NCI-H510A treated with DMSO at 0.1 percent for 48 hours (cell line): ENCODE measurements around the gene ZCCHC24.

Source experiments
- DNase-seq: peaks from one replicate; lab custom pipeline; 2025; lab: John Stamatoyannopoulos, UW

The ZCCHC24 gene

DNA sequence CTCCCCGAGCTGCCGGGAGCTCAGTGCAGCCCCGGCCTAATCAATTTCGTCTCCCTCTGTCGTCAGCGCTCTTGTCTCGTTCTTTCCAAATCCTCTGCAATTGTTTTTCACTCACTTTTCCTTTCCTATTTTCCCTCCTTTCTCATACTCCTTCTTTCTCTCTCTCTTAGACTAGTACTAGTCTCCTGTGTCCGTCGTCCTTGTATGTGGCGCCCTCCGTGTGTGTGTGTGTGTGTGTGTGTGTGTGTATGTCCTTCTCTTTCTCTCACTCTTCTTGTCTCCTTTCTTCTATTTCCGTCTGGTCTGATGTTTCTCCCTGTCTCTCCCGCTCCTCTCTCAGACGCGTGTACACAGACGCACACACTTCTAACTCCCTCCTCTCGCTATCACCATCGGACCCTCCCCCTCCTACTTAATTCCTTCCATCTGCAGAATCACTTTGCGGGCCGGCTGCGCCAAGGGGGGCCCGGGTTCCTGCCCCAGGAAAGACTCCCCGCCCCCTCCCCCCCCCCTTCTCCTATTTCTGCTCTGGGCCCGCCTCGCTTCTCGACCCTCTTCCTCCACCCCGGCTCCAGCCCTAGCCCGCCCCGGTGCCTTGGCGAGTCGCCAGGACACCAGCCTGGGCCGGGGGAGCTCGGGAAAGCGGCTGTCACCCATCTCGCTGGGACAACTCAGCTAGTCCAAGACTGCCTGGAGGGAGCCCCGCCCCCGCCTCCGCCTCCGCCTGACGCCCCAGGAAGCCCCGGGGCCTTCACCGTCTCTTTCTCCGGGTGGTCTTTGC lies 743 bp upstream of the ZCCHC24 start:
- peak; percentile 67 for DNase-seq

DNA sequence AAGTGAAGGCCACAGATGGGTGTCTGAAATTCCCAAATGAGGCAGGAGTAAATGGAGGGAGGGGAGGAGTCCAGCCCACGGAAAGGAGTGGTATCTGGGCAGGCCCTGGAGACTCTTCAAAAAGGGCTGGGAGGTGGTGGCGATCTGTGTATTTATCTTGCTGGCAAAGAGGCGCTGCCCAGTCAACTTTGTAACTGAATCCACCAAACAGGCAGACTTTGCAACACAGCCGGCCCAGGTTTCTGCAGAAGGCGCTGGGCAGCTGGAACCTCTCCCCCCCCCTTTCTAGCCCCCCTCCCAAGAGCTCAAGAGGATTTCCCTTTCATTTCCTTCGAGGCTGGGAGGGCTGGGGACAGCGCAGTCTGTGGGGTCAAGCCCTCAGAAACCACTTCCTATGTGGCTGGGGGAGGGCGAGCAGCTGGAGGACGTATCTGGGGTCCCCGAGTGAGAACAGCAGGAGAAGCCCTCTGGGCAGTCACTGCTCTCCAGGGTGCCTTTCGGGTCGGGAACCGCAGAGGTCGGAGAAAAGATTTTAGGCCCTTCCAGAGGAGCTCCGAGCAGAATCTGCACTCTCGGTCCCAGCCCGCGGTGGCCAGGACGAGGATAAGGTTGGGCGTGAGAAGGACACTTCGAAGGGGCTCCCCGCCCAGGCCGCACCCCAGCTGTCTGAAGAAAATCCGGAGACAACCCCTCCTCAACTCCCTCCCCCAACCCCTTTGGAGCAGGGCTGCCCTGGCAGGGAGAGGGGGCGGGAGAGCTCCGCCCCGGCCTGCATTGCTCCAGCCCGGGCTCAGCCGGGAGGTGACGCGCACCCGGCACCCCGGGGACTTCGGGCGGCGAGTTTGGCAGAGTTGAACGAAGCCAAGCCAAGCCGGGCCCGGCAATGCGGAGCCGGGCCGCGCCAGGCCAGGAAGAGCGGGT lies 965 bp downstream of the ZCCHC24 start:
- peak; percentile 65 for DNase-seq

DNA sequence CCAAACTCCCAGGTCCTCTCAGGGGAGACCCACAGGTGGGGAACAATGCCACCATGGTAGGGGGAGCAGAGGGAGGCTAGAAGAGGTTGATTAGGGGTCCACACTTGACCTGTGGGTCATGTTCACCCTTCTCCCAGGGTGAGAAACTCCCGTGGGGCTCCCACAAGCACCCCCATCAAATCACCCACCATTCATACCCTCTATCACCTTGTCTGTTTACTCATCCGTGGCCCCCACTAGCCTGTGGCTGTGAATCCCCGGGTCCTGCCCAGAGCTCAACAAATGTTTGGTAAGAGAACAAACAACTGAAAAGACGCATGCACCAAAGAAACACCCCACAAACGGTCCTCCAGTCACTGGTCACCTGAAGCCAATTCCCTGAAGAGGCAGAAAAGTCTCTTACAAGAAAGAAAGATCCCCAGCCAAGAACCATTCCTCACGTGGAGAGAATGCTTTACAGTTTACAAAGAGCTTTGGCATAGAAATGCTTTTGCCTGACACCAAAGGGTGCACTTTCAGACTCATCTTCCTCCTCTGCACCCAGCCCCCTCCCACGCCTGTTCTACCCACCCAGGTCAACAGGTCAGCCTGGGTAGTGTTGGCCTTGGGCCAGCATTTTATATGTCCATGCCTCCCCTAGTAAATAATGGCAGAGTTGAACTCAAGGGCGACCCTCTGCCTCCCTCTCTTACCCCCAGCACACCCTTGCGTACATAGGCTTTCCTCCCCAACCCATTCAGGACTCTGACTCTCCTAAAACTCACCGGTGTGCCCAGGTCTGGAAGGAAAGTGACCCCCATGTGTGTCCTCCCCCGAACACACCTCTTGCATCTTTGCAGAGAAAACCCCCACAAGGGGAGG lies 1.9 kb downstream of the ZCCHC24 start:
- DNase-seq = no peak

DNA sequence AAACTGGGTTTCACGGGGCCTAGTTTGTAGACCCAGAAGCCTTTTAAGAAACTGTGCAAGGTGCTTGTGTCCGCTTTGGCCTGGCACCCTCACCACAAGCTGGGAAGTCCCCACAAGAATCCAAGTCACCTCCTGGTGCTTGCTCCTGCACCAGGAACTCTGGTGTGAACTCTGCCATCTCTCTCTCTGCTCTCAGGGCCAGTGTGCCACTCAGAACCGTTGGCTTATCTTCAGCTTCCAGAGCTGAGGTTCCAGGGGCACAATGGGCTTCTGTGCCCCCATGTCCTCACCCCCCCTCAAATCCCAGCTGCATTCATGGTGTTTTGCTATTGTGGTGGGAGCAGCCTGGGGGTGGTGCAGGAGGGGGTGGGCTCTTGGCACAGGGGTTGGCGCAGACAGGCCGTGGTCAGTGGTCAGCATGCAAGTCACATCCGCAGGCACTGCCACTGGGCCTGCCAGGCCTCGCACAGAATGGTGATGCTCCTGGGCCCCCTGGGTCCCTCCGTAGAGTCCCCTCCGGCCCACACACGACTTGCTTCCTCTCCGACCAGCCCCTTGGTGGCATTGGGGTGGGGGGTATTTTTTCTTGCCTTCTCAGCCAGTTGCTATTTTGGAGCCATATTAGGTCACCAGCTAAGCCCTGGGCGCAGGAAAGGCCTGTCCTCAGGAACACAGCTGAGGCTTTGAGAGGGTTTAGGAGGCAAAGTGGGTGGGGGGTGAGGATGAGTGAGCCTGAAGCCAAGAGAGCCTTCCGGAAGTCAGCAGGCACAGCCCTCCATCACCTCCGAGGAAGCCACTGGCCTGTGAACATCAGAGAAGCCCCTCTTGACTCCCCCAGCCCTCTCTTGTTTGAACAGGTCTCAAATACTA lies 3.0 kb downstream of the ZCCHC24 start:
- no peak for DNase-seq

DNA sequence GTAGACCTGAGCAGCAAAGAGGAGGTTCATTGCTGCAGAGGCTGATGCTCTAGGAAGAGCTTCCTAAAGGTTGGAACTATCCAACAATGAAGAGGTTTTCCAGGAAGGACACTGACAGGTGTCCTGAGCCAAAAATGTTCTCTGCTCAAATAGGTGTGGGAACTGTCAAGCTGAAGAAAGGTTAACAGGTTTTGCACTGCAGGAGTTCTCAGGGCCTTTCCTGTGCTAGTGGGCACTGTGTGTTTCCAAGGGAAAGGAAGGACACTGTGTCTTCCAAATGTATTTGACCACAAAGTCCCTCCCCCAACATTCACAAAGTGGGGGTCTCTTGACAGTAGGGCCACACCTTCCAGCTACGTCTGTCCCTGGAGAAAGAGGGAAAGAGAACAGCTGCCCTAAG lies 4.0 kb downstream of the ZCCHC24 start:
- no peak for DNase-seq

DNA sequence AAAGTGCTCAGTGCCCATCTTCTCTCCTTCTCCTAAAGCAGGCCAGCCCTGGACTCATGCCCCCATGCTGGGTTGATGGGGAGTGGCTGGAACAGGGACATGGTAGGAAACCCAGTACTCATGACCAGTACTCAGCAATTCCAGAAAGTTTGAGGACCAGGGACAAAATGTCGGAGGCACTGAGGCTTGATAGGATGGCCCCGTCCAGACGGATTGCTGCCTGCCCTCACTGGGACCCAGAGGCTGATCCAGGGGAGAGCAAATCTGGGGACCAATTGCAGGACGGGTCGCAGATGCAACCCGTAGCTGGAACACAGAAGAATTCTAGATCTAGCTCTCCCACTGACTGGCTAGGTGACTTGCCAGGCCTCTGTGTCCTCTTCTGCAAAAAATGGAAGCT lies 5.1 kb downstream of the ZCCHC24 start:
- DNase-seq = no peak

DNA sequence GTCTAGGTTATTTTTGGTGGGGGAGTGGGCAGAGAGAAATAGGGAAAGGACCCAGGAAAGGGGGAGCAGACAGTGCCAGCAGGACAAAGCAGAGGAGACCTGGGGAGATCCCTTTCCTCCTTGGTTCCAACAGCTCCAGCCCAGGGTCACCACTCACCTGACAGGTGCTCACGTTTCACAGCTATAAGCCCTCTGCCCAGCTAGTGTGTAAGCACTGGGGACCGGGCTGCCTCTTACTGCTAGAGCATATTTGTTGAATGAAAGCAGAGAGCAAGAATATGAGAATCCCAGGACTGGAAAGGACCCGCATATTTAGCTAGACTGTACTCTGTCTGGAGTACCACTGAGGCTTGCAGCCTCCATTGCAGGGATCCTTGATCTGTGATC lies 6.7 kb downstream of the ZCCHC24 start:
- no peak for DNase-seq

DNA sequence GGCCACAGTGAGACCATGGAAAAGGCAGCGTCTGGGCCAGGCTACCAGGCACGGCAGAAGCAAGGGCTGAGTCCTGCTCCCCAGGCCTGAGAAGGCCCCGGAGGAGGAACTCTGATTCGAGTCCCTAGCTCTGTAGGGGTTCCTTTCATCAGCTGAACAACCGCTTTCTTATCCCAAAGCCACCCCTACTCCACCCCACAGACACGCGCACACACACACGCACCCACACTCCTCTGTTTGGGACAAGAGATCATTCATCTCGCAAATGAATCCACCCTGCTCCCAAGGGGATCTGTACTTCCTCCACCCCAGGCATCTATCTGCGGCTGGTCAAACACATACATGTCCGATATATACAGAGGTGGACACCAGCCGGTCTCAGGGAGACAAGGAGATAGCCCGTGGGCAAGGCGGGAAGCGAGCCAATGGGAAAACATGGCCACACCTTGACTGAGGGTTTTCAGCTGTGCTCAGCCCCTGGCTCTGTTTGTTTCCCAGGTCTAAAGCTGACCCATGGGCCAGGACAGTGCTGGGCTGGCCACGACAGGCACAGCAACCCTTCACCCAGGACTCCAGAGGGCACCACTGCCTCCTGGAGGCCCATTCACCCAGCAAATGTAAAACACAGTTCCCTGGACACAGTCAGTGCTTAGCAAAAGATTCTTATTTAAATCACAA lies 7.3 kb downstream of the ZCCHC24 start:
- DNase-seq = no peak

DNA sequence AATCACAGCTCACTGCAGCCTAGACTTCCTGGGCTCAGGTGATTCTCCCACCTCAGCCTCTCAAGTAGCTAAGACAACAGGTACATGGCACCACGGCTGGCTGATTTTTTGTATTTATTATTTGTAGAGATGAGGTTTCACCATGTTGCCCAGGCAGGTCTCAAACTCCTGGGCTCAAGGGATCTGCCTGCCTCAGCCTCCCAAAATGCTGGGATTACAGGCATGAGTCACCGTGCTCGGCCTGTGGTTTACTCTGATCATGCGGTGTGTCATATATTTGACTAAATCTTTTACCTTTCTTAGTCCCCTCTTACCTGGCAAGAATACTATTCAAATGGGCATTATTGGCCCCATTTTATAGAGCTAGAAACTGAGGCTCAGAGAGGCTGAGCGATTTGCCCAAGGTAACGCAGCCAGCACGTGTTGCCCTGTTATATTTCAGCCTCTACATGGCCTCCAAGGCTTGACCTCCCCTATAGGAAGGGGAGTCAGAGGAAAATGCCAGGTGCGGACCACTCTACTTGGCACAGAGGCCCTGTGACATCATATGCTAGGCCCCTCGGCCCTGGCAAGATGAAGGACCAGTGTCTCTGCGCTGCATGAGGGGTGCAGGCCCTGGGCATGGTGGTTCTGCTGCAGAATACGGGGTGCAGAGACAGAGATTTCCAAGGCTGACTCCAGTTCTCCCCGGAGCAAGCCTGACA lies 8.2 kb downstream of the ZCCHC24 start:
- DNase-seq = no peak

DNA sequence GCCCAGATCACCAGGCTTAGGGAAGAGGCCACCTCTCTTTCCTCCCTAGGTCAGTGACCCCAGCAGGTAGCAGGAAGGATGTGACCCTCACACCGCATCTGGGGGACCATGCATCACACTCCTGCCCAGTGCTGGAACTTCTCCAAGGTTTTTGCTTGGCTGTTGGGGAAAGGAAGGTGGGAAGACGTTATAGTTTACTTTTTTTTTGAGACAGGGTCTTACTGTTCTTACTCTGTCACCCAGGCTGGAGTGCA lies 8.6 kb downstream of the ZCCHC24 start:
- DNase-seq = no peak

DNA sequence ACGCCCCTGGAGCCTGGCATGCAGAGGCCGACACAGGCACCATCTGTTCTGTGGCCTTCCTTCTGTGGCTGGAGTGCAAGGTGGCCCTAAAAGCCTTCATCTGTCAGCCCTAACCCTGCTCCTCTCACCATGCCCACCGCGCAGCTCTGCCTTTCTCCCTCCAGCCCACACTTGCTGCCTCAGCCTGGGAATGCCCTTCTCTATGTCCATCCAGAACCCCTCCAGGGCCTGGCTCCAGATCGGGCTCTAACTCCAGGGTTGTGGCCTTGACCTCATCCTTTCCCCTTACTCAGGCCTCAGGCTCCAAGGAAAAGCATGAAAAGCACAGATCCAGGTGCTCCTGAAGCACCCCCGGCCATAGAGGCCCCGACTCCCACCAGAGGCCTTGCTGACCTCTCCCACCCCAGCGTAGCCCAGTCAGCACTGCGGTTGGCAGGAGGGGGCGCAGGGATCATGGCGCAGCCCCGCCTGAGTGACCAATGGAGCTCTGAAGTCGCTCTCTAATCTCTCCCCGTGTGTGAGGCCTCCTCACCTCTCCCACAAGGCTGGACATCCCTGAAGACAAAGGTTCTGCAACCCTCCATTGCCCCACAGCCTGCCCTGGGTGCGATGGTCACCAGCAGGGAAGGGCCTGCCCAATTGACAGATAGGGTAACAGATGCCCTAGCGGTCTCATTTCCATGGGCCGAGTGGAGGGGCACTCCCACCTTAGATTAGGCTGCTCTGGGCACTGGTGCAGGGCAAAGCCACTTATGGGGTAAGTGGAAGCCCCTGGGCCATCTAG lies 9.2 kb downstream of the ZCCHC24 start:
- no peak for DNase-seq

DNA sequence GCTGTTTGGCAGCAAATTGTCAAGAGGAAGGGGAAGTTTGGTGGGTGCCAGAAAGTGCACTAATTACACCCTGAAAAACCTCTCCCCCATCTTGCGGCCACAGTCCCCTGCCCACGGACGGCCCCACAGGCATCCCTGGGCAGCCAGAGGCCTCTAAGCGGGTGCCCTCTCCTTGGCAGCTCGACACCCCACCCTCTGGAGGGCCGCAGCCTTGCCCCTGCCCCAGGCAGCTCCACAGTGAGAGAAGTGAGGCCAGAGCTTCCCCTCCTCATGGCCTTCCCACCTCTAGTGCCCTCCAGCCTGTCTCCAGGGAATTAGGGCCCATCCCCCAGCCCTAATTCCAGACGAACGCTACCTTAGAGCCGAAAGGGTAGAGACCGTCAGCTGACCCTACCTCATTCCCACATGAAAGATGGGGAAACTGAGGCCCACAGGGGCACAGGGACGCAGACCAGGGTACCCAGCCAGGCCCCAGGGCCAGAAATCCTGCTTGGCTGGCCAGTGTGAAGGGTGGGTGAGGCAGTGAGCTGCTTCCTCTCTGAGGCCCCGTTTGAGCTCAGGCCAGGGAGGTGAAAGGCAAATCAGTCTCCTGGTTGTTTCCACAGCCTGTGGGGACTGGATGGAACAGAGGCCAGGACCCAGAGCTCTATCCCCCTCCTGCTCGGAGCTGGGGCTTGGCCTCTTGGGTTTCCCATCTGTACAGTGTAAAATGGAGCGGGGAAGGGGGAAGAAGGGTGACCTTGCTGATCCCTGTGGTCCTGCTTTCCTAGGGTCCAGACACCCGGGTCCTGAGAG lies 10.0 kb downstream of the ZCCHC24 start:
- DNase-seq = no peak

DNA sequence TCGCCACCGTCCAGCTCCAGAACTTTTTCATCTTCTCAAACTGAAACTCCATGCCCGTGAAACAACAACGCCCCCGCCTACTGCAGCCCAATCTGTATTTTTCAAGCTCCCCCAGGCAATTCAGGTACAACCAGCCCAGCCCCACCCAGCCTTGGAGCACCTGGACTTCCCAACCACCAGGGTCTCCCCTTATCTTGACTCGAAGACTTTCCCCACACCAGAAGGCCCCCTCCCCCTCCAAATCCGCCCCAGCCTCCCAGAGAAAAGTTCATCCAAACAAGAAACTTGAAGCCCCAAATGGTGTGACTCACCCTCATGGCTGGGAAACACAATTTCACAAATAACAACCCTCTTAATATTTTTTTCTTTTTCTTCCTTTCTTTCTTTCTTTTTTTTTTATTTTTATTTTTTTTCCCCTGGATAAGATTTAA lies 10.6 kb downstream of the ZCCHC24 start:
- DNase-seq = no peak

DNA sequence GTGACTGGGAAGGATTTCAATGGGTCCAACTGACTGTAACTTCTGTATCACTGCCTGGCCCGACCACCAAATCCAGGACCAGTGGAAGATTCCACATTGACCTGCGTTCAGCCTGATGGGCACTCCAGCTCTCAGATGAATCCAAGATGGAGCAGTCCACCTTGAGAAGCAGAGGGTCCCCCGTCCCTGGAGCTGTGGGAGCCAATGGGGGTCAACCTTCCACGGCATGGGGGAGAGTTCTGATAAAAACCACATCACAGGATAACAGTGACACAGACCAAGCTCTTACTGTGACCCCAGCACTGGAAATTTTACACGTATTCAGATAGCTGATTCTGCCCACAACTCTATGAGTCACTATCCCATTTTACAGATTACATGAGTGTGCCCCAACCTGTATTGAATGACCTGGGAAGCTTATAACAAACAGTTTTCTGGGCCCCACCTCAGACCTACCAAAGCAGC lies 11.2 kb downstream of the ZCCHC24 start:
- no peak for DNase-seq

DNA sequence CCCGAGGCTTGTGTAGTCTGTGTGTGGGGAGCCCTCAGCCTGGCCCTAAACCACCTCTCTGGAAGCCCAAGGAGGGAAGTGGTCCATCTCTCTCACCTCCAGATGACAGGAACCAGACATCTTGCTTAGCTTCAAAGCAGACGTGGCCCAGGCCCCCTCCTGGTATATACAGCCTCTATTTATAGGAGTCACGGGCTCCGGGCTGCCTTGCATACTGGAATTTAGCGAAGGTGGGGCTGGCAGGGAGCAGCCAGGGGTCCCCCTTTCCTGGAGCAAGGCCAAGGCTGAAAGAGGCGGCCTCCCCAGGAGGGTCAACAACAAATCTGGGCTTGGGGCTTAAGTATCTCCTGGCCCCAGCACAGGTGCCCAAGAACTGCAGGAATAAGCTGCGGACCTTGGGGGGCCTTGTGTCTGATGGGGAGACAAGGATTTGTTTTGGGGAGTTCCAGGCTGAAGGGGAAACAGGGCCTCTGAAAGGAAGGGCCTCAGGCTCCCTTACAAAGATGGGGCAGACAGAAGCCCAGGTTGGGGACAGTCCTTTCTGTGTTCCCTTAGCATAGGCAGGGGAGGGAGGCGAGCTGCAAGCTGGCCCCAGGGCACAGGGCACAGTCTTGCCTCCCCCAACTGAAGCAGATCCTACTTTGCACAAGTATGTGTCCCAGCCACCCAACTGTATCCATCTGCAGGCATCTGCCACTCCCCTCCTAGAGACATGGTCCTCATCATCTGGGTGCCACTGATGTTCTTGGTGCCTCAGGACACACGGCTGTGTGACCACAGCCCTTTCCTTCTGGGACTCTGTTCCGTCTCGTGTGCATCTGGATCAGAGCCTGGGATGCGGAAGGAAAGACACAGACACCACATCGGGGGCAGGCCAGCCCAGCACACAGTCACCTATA lies 11.9 kb downstream of the ZCCHC24 start:
- DNase-seq = no peak

DNA sequence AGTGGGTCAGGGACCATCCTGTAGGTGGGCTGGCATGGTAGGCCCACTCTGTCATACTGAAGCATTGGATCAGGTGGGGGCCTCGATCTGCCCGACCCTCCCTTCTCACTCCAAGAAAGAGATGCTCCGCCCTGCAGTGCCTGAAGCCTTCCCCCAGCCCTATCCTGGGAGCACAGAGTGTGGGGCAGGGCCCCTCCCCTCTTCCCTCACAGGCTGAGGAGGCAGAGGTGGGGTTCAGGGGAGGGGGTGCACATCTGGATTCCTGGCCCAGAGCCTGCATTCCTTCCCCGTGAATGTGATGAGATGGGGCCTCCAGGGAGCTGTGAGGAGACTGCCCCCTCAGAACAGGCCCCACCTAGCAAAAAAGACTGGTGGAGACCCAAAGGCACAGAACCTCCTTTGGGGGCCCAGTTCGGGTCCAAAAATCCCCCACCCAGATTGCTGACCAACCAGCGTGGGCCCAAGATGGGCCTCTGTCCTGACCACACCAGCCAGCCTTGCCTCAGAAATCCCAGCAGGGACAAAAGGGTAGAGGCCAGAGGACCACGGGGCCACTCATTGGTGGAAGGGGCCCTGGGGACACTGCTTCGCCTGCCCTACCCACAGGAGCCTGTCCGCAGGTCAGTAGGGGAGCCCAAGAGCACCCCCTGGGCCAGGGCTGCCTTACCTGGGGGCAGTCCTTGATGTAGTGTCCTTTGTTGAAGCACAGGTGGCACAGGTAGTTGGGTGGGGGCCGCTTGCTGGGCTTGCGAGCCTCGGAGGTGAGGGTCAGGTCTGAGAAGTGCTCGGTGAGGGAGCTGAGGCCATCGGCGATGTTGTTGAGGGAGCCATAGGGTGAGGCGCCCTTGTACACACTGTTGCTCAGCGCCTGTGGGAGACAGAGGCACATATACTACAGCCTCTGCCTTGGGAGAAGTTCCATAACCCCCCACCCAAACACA lies 13.3 kb downstream of the ZCCHC24 start:
- no peak for DNase-seq
